B cell (primary cell): ENCODE measurements around the gene CSRP2. TPM values are rescaled to one million over a fixed set of nuclear protein-coding genes. Genes with fewer than 3 reads are reported as not detected.

Experiments
- ATAC-seq: fragments of 200-7000 bp; cut with Tn5 transposase; one replicate; pipeline ENCODE4 v1.10.0; 2021; ENCODE audit warnings: low read depth, mild to moderate bottlenecking, moderate number of reproducible peaks, moderate library complexity
- CTCF ChIA-PET: fragments of 350-600 bp; sonication (Branson Sonifier 250); formaldehyde crosslinking; loops from one replicate; lab custom pipeline; 2021; ENCODE audit warnings: antibody characterized with exemption, inconsistent platforms; lab: Charles Lee
- POLR2A ChIA-PET: fragments of 350-600 bp; sonication (Branson Sonifier 250); formaldehyde crosslinking; loops from one replicate; lab custom pipeline; 2021; ENCODE audit warnings: antibody characterized with exemption; lab: Charles Lee
- DNase-seq: peaks from one replicate; pipeline ENCODE4 v3.0.0; 2013
- H2AFZ ChIP-seq: 2 replicates; pipeline ENCODE4 v1.6.1; 2012; ENCODE audit warnings: mild to moderate bottlenecking, low read depth, low read length; ENCODE audit not compliant: insufficient read depth, poor library complexity, severe bottlenecking
- H3K27ac ChIP-seq, 2 donors: 1 replicate in 1 of 2; 2 replicates in 1 of 2; pipeline ENCODE4 v1.5.1; 2012 to 2013; ENCODE audit warnings: low read length in 2 of 2, mild to moderate bottlenecking in 2 of 2, moderate library complexity in 1 of 2
- H3K27me3 ChIP-seq, 4 experiments: fragments of 200-600 bp in 1 of 4; sonication (generic) in 1 of 4; replicated peaks in 1 of 4; 1 replicate in 2 of 4; 2 replicates in 2 of 4; pipeline versions ENCODE4 v1.6.1 to v1.7.0; 2013 to 2016; ENCODE audit warnings: low read length in 3 of 4, mild to moderate bottlenecking in 2 of 4, mixed read lengths in 1 of 4, moderate library complexity in 1 of 4; ENCODE audit not compliant: insufficient read depth in 4 of 4, control insufficient read depth in 3 of 4; ENCODE audit errors: control extremely low read depth in 1 of 4
- H3K36me3 ChIP-seq, 2 experiments: replicated peaks in 1 of 2; 1 replicate in 1 of 2; 2 replicates in 1 of 2; pipeline versions ENCODE4 v1.6.1 to v1.7.1; 2013; ENCODE audit warnings: low read length in 1 of 2; ENCODE audit not compliant: insufficient read depth in 2 of 2, control insufficient read depth in 1 of 2; ENCODE audit errors: control extremely low read depth in 1 of 2, extremely low read depth in 1 of 2
- H3K4me1 ChIP-seq, 2 donors: fragments of 200-600 bp in 1 of 2; sonication (generic) in 1 of 2; 1 replicate in 1 of 2; 2 replicates in 1 of 2; pipeline versions ENCODE4 v1.5.1 to v1.6.1; 2013 to 2017; ENCODE audit warnings: low read length in 2 of 2; ENCODE audit not compliant: control insufficient read depth in 2 of 2, insufficient read depth in 2 of 2
- H3K4me2 ChIP-seq: replicated peaks from 2 replicates; pipeline ENCODE3; 2012; ENCODE audit warnings: mild to moderate bottlenecking, low read depth, low read length; ENCODE audit not compliant: poor library complexity, severe bottlenecking
- H3K4me3 ChIP-seq, 5 experiments: fragments of 200-600 bp in 1 of 5; sonication (generic) in 1 of 5; 1 replicate in 3 of 5; 2 replicates in 2 of 5; pipeline versions ENCODE4 v1.5.1 to v1.7.0; 2011 to 2016; ENCODE audit warnings: low read length in 4 of 5, mild to moderate bottlenecking in 4 of 5, low read depth in 2 of 5, control low read depth in 1 of 5, moderate library complexity in 1 of 5; ENCODE audit not compliant: insufficient read depth in 1 of 5; ENCODE audit errors: control extremely low read depth in 1 of 5, extremely low read depth in 1 of 5
- H3K79me2 ChIP-seq: fragments of 200-600 bp; sonication (generic); one replicate; pipeline ENCODE4 v1.6.0; 2016; ENCODE audit warnings: low read length; ENCODE audit not compliant: control insufficient read depth, insufficient read depth
- H3K9ac ChIP-seq: fragments of 200-600 bp; sonication (generic); 2 replicates; pipeline ENCODE4 v1.6.1; 2017; ENCODE audit warnings: mild to moderate bottlenecking, low read length, moderate library complexity
- H3K9me3 ChIP-seq, 3 donors: one replicate each; pipeline versions ENCODE4 v1.6.1 to v1.7.1; 2013; ENCODE audit warnings: low read length in 2 of 3; ENCODE audit not compliant: control insufficient read depth in 2 of 3, insufficient read depth in 1 of 3; ENCODE audit errors: control extremely low read depth in 1 of 3
- H4K20me1 ChIP-seq: 2 replicates; pipeline ENCODE4 v1.6.0; 2012; ENCODE audit warnings: mild to moderate bottlenecking, low read length; ENCODE audit not compliant: insufficient read depth, control insufficient read depth, poor library complexity, severe bottlenecking
- H3K27ac Mint-ChIP-seq: one replicate; pipeline ENCODE4 v1.8.0; 2021; ENCODE audit warnings: mixed read lengths
- H3K27me3 Mint-ChIP-seq: one replicate; pipeline ENCODE4 v1.8.0; 2021; ENCODE audit warnings: mixed read lengths
- H3K4me1 Mint-ChIP-seq: one replicate; pipeline ENCODE4 v1.8.0; 2021; ENCODE audit warnings: mixed read lengths
- H3K4me3 Mint-ChIP-seq: one replicate; pipeline ENCODE4 v1.8.0; 2021; ENCODE audit warnings: mixed read lengths
- H3K9me3 Mint-ChIP-seq: one replicate; pipeline ENCODE4 v1.8.0; 2022; ENCODE audit warnings: mixed read lengths; ENCODE audit not compliant: insufficient read depth
- EZH2 ChIP-seq: IDR thresholded peaks from 2 replicates; pipeline ENCODE4 v1.6.1; 2012; ENCODE audit warnings: borderline replicate concordance, low read depth, mild to moderate bottlenecking, moderate library complexity, low read length; ENCODE audit not compliant: insufficient read depth, poor library complexity, severe bottlenecking
- WGBS: methylation state at CpG from one replicate; pipeline ENCODE4 v1.1.5; 2013; ENCODE audit warnings: missing lambda C conversion rate; ENCODE audit not compliant: insufficient coverage; 5-methylcytosine and 5-hydroxymethylcytosine counted together
- intact Hi-C: fragments of 100-400 bp; cut with micrococcal nuclease; formaldehyde crosslinking; loops from one replicate; pipeline ENCODE4 v1.10.0; 2022
- polyA plus RNA-seq: library from polyadenylated mRNA; depleted of rRNA; stranded (reverse); fragments of >200 nt; gene quantifications from 2 replicates; pipeline ENCODE4 v1.2.3, GENCODE V29; 2012
- total RNA-seq, 2 donors: library from RNA; stranded (reverse); fragments of 120-200 nt in 1 of 2; gene quantifications; 1 replicate in 1 of 2; 2 replicates in 1 of 2; pipeline versions ENCODE4 v1.2.3 to v1.2.4, GENCODE V29; 2013 to 2022
- TF ChIP-seq, protein P1 (sequence below): fragments of 200-600 bp; IDR thresholded peaks from one replicate; pipeline ENCODE4 v1.8.0; 2022; ENCODE audit warnings: antibody characterized with exemption, mild to moderate bottlenecking

The CSRP2 gene
- total and polyA plus RNA-seq, 2 donors (not counting 1 experiment from before 2014, with no cell fraction given), result 0.44 TPM; not detected in 1

DNA sequence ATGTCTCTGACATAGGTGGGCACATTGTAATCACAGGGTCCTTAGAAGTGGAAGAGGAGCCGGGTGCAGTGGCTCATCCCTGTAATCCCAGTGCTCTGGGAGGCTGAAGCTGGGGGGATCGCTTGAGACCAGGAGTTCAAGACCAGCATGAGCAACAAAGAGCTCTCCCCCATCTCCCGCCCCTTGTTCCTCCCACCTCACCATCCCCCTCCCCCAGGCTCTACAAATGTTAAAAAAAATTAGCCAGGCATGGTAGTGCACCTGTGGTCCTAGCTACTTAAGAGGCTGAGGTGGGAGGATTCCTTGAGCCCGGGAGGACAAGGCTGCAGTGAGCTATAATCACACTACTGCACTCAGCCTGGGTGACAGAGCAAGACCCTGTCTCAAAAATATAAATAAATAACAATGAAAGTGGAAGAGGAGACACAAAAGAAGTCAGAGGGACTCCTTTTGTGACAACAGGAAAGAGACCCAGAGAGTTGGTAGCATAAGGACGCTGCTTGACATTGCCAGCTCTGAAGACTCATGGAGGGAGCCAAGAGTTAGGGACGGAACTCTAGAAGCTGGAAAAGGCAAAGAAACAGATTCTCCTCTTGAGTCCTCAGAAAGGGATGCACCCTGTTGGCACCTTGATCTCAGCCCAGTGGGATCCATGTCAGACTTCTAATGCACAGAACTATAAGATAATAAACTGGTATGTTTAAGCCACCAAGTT lies 29.6 kb upstream of the CSRP2 start:
- WGBS, result 81% methylated on average over 2 of the region's 6 CpGs

More for the DNA sequence above, 29.6 kb upstream of the CSRP2 start:
- no peak for ATAC-seq
- Histone ChIP-seq H3K27me3 (peaks cover 0 to 4% (median 0%) of the 10 kb centered on the region in 4 experiments), H3K36me3 (no peaks in the 10 kb centered on the region), H3K9me3 (no peaks in the 10 kb centered on the region), H3K4me3 (no peak overlapping the region), H3K27ac (no peak overlapping the region), H3K79me2 (no peaks in the 10 kb centered on the region), H4K20me1 (no peaks in the 10 kb centered on the region), H2AFZ (no peak overlapping the region), H3K4me2 (no peak overlapping the region), H3K4me1 (no peaks in the 10 kb centered on the region), H3K9ac (no peak overlapping the region)
- no peak for TF ChIP-seq EZH2
- TF ChIP-seq, protein P1, sequence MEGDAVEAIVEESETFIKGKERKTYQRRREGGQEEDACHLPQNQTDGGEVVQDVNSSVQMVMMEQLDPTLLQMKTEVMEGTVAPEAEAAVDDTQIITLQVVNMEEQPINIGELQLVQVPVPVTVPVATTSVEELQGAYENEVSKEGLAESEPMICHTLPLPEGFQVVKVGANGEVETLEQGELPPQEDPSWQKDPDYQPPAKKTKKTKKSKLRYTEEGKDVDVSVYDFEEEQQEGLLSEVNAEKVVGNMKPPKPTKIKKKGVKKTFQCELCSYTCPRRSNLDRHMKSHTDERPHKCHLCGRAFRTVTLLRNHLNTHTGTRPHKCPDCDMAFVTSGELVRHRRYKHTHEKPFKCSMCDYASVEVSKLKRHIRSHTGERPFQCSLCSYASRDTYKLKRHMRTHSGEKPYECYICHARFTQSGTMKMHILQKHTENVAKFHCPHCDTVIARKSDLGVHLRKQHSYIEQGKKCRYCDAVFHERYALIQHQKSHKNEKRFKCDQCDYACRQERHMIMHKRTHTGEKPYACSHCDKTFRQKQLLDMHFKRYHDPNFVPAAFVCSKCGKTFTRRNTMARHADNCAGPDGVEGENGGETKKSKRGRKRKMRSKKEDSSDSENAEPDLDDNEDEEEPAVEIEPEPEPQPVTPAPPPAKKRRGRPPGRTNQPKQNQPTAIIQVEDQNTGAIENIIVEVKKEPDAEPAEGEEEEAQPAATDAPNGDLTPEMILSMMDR, result no peak
- H3K4me1 Mint-ChIP-seq, result no peaks in the 10 kb centered on the region
- intact Hi-C loops, result no loop called here
- DNase-seq, result no peak
- ChIA-PET POLR2A (no interaction called here), CTCF (no interaction called here)
- H3K27me3 Mint-ChIP-seq, result peaks cover 23% of the 10 kb centered on the region
- H3K9me3 Mint-ChIP-seq, result no peaks in the 10 kb centered on the region
- no peak overlapping the region for H3K27ac Mint-ChIP-seq
- H3K4me3 Mint-ChIP-seq, result no peak overlapping the region
